HG02763 (cell line): ENCODE data around the gene CDH3.

ENCODE experiments used
- ATAC-seq: cut with Tn5 transposase; IDR thresholded peaks from one replicate; pipeline ENCODE4 v1.9.1; 2021; ENCODE audit warnings: mild to moderate bottlenecking, moderate library complexity; ENCODE audit not compliant: unreplicated experiment

CDH3 gene

DNA sequence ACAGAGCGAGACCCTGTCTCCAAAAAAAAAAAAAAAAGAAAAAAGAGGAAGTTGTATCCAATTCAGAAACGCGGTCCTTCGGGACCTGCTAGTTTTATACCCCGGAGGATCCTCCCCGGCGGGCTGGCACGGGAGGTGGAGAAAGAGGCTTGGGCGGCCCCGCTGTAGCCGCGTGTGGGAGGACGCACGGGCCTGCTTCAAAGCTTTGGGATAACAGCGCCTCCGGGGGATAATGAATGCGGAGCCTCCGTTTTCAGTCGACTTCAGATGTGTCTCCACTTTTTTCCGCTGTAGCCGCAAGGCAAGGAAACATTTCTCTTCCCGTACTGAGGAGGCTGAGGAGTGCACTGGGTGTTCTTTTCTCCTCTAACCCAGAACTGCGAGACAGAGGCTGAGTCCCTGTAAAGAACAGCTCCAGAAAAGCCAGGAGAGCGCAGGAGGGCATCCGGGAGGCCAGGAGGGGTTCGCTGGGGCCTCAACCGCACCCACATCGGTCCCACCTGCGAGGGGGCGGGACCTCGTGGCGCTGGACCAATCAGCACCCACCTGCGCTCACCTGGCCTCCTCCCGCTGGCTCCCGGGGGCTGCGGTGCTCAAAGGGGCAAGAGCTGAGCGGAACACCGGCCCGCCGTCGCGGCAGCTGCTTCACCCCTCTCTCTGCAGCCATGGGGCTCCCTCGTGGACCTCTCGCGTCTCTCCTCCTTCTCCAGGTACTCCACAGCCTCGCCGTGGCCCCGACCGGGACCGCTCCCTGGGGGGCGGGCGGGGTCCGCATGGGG, at the start of gene CDH3:
Gene CDH3 (plus strand): TSS at position 596 of the 779 bp plus-strand sequence. CDS start 70 bp downstream, at position 666.
- no peak for ATAC-seq

DNA sequence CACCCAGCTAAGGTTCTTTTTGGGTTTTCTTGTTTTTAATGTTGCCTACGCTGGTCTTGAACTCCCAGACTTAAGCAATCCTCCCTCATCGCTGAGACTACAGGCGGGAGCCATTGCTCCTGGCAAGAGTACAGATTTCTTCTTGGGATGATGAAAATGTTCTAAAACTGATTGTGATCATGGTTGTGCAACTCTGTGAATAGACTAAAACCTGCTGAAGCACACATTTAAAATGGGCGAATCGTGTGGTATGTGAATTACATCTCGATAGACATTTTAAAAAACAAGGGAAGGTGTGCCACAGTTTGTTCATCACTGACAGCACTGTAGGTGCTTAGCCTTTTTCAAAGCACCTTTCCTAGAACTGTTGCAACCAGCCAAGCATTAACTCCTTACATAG, 48.8 kb upstream of the CDH3 start:
- ATAC-seq, result no peak

DNA sequence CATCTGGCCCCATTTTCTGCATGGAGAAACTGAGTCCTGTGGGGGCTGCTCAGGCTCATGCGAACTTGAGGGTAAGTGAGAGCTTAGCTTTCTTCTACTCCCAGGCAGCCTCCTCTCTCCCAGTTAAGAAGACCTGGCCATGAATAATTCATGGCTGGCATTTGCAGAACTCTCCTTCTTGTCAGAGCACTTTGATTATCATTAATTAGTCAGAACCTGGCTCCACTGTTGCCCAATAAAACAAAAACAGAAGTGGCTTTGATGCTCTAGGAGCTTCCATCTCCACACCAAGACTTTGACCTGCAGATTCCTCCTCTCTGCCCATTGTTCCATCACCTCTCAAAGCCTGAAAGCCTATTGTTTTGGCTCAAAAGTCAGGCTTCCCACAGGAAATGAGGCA, 45.5 kb upstream of the CDH3 start:
- ATAC-seq, result no peak

DNA sequence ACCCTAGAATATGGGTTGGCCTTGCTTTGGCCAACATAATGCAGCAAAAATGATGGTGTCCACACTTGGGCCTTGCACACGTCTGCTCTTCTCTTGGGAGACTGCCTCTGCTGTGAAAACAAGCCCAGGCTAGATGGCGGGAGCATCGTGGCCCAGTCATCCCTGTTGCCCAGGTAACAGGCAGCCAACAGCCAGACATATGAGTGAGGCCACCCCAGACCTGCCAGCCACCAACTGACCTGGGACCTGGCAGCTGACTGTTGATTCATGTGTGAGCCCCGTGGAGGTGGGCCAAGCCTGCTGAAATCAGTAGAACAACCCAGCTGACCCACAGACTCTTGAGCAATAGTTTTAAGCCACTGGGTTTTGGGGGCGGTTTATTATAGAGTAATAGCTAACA, 39.4 kb upstream of the CDH3 start:
- no peak for ATAC-seq

DNA sequence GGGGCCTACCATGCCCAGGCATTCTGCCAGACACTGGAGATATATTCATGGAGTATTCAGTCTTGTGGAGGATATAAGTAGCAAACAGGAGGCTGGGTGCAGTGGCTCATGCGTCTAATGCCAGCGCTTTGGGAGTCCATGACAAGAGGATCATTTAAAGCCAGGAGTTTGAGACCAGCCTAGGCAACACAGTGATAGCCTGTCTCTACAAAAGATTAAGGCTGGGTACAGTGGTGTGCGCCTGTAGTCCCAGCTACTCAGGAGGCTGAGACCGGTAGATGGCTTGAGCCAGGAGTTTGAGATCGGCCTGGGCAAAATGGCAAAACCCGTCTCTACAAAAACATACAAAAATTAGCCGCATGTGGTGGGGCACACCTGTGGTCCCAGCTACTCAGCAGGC, 37.7 kb upstream of the CDH3 start:
- no peak for ATAC-seq

DNA sequence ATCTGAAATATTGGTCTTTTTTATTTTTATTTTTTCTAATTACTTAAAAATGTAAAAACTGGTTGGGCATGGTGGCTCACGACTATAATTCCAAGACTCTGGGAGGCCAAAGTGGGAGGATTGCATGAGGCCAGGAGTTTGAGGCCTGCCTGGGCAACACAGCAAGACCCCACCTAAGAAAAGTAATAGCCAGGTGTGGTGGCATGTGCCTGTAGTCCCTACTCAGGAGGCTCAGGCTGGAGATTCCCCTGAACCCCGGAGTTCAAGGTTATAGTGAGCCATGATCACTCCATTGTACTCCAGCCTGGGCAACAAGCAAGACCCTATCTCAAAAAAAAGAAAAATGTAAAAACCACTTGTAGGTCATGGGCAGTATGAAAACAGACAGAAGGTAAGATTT, 36.8 kb upstream of the CDH3 start:
- no peak for ATAC-seq

DNA sequence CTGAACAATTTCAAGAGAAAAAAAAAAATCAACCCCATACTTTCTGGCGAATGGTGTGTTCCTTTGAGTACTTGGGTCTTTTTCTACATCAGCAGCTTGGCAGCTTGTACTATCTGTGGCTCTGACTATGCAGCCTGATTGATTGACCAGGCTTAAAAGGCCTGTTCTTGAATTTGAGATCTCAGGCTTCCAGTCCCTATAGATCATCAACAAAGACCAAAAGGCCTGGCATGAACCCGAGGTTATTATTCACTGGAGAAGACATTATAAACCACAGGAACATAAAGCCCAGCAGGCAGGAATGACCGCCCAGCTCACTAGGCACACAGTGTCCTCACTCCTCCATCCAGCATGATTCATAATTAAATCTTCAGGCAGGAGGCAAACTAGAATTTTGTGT, 32.1 kb upstream of the CDH3 start:
- ATAC-seq, result no peak

DNA sequence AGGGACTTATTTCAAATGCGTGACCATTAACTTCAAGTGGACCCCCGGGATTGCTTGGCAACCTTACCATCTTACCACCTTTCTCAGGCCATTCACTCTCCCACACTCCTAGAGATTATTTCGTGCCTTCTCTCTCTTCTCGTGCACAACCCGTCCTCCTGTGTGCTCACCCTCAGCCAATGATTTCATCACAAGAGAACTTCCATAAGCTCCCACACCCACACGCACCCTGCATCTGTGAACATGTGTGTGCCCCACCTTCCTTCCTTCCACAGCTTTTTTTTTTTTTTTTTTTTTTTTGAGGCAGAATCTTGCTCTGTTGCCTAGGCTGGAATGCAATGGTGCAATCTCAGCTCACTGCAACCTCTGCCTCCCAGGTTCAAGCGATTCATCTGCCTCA, 27.4 kb upstream of the CDH3 start:
- no peak for ATAC-seq

DNA sequence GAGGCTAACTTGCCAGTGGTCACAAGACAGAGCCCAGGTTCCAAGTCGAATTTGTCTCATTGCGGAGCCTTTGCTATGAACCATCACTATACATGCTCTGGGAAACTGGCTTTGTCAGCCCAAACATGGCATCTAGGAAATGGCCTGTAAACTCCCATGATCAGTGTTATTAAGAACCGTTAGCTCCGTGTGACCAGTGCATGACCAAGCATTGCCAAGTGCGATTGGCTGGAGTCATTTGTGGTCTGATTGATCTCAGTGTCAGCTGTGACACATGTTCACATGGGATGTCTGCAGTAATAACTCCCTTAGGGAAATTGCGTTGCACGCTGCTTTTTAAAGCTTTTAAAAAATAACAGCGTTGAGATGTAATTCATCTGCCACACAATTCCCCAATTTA, 18.6 kb upstream of the CDH3 start:
- ATAC-seq, result no peak

DNA sequence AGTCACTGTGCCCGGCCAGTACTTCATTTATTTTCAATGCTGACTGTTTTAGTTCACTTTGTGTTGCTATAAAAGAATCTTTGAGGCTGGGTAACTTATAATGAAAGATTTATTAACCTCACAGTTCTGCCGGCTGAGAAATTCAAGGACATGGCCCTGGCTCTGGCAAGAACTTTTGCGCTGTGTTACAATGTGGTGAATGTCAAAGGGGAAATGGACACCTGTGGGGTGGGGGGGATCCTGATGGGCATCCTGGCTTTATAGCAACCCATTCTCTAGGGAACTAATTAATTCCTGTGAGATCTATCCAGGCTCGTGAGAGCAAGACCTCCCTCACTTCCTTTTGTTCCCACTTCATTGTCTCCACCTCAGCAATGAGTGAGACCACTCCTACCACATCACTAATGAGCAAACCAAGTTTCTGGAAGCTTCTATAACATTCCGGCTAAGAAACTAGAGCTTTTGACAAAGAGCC, 17.1 kb upstream of the CDH3 start:
- ATAC-seq, result no peak

DNA sequence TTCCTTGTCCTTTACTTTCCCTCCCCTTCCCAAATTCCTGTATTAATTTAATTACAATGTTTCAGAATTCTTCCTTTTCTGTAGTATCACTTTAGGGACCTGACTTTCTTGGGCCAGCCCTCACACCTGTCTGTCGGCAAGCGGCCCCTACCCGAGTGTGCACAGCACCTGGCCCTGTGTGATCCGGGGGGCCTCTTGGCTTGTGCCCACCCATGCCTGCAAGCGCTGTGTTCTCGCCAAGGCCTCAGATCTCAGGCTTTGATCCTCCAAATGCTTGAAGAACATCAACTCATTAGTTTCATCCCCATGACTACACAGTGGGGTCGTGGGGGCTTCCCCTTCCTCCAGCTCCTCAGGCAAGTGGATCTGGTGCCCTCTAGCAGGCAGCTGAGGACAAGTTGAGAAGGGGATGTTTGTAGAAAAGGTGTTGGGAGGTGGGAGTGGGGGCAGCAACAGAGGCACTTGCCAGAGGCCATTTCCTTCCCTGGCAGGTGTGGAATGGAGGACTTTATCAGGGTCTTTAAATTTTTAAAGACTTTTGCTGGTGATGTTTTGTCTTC, 15.7 kb upstream of the CDH3 start:
- ATAC-seq, result no peak

DNA sequence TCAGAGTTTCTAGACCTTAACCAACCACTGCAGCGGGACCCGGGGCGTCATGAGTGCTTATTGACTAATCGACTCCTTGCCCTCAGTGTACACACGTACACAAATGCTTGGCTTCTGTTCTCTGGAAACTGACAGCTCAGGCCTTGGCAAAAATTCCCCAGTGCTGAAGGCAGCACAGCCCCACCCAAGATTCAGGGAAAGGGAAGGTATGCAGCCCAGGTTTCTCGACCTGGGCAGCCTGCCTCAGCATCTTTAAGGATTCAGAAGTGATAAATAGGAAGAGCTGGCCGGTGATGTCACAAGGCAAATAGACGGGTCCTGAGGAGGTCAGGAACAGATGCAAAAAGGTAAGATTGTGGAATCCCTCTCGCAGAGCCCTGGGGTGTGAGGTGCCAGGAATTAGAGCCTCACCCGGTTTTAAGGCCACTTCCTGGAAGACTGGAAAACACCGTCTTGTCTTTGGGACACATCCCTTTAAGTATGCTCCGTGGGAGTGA, 9.0 kb upstream of the CDH3 start:
- ATAC-seq, result no peak

DNA sequence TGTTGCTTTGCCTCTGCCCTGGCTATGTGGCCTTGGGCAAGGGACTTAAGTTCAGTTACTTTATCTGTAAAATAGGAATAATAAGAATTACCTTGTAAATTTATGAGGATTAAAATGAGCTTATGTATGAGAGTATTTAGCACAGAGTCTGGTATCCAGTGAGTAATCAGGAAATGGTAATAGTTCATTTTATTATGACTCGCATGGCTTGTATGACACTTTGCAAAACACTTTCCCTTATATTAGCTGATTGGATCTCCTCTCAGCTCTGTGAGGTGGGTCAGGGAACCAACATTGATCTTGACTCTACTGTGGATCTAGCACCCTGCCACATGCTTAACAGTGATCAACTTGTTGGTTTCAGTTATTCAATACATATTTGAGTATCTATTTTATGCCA, 8.3 kb upstream of the CDH3 start:
- ATAC-seq, result no peak

DNA sequence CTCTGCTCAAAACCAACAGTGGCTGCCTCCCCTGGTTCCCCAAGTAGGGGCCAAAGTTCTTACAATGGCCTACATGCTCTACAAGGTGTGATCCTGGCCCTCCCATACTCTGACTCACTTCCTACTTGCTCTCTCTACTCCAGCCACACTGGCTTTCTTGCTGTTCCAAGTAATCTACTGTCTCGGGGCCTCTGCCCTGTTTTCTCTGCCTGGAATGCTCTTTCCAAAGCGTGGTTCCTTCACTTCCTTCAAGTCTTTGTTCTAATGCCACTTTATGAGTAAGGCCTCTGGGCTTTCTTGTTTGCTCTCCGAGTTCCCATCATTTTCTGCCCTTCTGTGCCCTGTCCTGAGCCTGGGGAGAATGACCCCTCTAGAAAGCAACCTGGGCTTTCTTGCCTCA, 4.1 kb upstream of the CDH3 start:
- ATAC-seq, result no peak

DNA sequence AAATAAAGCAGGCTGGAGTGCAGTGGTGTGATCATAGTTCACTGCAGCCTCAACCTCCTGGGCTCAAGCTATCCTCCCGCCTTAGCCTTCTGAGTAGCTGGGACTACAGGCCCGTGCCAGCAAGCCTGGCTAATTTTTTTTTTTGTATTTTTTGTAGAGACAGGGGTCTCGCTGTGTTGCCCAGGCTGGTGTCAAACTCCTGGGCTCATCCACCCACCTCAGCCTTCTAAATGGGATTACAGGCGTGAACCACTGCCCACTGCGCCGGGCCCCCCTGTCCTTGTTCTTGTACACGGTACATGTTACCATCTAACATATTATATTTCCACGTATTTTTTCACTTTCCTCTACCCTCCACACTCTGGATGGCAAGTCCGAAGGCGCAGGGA, 3.1 kb upstream of the CDH3 start:
- ATAC-seq, result no peak

DNA sequence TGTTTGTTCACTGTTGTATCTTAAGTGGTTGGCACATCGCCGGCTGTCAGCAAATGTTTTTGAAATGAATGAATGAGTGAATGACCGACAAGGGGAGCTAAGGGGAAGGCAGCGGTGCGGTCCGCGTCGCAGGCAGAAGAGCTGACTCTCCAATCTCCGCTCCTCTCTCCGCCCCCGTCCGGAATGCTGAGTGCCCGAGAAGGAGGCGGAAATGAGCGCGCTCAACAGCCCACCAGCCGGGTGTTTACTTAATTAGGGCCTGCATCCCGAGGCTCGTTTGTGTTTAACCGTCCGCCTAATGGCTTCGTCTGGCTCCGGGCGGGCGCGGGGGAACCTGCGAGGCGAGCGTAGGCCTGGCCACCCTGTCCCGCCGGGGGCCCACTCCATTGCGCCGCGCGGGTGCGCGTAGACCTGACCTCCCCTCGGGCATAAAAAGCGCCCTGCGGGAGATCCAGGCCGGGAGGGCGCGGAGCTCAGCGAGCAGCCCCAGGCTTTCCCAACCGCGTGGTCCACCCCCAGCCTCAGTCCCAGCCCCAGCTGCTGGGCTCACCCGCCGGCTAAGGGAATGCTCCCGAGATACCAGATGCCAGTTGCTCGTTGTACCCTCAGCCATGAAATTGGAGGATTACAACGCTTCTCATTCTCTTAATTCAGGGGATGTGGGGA, 2.5 kb upstream of the CDH3 start:
- no peak for ATAC-seq

DNA sequence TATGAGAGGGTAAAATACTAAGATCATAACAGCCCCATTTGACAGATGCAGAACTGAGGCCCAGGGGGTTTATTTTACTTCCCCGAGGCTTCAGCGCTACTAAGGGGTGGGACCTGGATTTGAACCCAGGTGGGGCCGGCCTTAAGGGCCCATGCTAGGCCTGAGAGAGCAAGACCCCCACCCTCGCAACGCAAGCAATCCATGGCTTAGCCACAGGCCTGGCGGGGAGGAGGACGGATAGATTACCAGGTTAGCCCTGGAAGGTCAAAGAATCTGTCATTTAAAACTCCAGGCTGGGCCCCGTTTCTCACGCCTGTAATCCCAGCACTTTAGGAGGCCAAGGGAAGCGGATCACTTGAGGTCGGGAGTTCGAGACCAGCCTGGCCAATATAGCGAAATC, 1.9 kb upstream of the CDH3 start:
- ATAC-seq, result no peak

DNA sequence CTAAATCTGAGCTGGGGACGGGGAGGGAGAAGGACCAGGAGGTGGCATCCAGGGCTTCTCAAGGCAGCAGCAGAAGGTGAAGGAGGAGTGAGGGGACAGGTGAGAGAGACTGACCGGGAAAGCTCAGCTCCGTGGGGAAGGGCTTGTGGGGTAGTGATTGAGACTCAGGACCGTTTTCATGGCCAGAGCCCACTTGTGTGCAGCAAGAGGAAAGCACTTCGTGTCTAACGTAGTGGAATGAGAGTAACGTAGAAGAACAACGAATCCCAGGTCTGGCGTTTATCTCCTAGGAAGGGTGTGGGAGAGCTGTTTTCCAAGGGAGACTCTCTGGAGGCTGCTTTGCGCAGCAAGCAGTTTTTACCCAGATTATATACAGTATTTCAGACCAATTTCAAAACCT, 1.3 kb upstream of the CDH3 start:
- no peak for ATAC-seq

DNA sequence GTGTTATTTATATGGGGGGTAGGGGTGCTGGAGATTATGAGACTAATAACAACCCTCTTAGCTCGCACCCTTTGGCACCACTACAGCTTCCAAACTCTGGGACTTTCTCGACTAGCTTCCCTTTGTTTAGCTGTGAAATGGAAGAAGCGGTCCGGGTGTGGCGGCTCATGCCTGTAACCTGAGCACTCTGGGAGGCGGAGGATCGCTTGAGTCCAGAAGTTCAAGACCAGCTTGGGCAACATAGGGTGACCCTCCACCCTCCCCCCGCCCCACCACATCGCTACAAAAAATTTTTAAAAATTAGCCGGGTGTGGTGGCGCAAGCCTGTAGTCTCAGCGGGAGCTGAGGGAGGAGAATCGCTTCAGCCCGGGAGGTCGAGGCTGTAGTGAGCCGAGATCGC, 814 bp upstream of the CDH3 start:
- no peak for ATAC-seq

DNA sequence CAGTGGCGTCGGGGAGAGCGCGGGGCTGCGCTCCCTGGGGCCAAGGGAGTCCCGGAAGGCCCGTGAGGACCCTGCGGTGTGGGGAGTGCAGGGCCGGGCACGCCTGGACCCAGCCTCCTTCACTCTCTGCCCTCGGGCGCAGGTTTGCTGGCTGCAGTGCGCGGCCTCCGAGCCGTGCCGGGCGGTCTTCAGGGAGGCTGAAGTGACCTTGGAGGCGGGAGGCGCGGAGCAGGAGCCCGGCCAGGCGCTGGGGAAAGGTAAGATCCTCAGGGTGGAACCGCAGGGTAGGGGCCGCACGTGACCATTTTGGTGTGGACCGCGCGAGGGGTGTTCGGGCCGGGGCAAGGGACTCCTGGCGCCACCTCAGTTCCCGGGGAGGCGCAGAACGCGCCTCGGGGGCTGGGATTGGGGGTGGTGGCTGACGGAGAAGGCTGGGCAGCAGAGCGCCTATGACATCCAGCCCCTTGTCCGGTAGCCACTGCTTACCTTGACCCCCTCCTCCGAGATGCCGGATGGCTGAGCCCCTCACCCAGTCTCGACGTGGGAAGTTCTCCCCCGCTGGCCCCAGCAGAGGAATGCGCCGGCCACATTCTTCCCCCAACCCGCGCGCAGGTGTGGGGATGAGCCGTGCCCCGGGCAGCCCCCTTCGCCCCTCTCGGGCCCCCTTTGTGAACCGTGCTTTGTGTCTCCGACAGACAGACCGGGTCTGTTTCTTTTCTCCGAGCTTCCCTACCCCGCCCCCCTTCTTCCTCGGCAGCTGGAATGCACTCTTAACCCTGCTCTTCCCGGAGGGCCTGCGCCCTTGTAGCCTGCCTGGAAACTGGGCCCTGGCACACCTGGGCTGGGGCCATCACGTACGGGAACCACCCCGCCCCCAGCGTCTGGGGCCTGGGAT, 631 bp downstream of the CDH3 start:
- no peak for ATAC-seq
